DMS 273 (cell line): Measurements from ENCODE around the gene MRPL39.

Experiments used
- DNase-seq: peaks from one replicate; lab custom pipeline; 2025; ENCODE audit not compliant: unreplicated experiment; lab: John Stamatoyannopoulos, UW

MRPL39 gene

DNA sequence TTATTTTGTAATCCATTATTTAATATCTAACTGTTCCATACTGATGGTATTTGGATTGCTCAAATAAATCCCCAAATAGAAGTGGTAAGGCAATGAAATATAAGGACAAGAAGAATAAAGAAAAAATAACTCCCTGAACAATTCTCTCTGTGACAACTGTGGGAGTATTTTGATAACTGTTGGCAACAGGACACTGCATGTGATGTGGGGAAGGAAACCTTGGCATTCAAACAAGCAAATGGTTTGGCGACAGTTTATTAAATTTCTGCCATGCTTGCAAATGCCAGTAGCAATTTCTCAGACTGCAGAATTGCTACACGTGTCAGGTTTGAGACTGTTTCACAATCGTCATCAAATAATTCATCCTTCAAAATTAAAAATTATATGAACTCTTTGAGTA is 8.6 kb upstream of the MRPL39 start:
- no peak for DNase-seq

DNA sequence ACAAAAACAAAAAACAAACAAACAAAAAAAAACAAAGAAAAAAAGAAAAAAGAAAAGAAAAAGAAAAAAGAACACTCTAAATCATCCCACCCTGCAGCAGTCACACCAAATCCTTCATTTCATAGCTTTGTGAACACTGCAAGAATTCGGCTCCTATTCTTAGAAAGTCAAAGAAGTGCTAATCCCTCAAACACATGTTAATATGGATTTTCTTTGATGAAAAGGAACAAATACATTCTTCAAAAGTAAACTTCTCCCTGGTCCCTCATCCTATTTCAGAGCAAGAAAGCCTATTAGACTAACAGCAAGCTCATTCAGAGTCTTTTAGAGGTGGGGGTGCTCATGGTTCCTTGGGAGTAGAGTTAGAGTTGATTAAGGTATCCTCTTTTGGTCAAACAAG is 7.2 kb upstream of the MRPL39 start:
- DNase-seq: no peak

DNA sequence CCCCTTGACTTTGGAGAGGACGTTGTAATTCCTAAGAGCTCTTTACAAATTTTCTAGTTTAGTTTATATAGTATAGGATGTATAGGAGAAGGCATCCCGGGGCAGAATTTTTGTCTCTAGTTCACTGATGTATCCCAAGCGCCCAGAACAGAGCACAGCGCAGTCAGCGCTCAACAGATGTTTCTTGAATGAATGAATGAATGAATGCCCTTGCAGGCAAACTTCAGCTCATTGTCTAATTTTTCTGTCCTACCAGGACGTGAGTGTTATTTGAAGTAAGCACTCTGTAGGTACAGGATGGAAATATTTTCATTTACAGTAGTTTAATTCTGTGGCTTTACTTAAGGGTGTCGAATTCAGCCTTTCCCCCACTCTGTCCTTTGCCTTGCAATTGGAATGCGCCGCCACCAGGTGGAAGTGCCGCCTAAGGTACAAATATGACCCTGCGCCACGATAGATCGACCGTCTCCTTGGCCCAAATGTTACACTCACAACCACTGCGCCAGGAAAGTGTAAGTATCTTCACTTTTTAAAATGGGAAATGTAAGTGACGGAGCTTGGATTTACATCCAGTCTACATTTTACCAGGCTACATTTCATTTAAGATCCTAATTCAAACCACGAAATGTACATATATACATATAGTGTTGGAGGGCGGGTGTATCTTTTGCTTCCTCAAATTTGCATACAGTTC is 910 bp upstream of the MRPL39 start:
- DNase-seq: peak; percentile 91

- no peak for DNase-seq
Observed at GRCh38 chr21:25589887-25590286, 17.4 kb downstream of the MRPL39 start.

DNA sequence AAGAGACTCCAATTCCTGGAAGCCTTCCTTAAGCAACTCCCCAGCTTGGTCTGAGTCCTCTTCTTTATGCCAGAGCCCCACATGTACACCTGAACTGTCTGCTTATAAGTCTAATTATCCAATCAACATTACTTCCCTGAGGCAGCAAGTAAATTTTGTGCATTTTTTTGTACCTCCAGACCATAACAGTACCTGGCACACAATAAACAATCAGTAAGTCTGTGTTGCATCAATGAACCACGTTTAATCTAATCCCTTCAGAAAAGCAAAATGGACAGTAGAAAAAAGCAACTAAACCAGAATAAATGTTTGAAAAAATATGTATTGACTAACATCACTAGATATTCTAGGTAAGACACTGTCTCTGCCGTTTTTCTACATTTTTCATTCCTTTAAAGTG is 20.5 kb downstream of the MRPL39 start:
- DNase-seq: no peak

DNA sequence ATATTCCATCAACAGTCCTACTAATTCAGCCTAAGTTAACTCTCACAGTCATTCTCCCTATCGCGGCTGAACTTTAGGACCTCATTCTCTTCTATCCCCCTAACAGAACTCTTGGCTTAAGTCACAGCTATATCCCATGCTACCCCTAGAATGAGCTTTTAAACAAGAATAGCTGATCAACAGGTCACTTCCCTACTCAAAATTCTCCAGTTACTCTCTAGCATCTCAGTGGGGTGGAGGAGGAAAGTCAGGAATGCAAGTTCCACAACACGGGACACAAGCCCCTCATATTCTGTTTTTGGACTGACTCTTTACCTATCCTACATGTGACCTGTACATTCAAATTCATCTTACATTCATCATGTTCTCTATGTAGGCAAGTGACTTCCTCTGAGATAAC is 21.0 kb downstream of the MRPL39 start:
- no peak for DNase-seq

DNA sequence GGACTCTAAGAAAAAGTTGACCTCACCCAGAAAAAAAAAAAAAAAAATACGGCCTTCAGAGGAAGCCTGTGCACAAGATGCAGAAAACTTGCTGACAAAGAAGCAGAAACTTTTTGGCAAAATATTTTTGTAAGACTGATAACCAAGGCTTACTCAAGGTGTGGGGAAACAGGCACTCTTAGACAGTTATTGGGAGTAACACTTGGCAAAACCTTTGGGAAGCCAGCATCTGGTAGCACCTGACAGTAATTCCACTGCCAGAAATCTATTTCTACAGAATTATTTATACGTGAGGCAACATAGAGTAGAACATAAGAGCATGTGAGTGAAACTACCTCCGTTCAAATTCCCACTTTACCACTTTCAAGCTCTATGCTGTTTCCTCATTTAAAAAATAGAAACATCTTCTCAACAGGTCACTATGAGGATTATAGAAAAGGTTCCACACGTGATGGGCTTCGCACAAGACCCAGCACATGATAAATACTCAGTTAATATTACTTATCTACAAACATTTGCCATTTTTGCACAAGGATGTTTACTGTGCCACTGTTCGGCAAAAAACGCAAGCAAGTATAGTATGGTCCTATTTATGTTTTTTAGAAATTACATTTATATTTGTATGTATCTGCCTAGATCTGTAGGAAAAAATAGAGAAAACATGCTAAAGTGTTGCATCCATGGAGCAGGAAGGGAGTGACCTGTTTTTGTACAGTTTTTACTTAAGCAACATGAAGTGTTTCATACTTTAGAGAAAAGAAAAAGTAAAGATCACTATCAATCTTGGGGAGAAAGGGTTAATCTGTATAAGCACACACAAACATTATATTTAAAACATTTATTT is 22.2 kb downstream of the MRPL39 start:
- DNase-seq: no peak

GRCh38 chr21:25583370-25584130 is 23.7 kb downstream of the MRPL39 start:
- DNase-seq: no peak

DNA sequence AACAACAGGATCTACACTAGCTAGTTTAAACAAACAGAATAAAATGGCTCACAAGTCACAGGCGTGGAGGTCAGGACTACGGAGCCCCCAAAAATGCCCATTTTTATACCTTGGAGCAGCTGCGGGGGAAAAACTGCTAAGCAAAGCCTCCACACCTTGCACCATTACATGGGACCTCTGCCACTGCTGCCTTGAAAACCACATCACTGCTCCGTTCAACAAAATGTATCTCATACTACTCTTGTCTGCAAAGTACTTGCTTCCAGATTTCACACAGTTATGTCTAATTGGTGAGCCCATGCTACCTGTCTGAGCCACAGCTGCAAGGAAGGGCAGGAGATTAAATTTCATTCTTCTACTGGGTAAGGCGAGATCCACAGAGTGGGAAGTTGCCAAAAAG is 24.4 kb downstream of the MRPL39 start:
- no peak for DNase-seq

GRCh38 chr21:25582164-25582790 is 25.0 kb downstream of the MRPL39 start:
- DNase-seq: no peak

- no peak for DNase-seq
Observed at GRCh38 chr21:25581582-25581981, 25.7 kb downstream of the MRPL39 start.

- DNase-seq: no peak
Observed at GRCh38 chr21:25580912-25581260, 26.4 kb downstream of the MRPL39 start.

DNA sequence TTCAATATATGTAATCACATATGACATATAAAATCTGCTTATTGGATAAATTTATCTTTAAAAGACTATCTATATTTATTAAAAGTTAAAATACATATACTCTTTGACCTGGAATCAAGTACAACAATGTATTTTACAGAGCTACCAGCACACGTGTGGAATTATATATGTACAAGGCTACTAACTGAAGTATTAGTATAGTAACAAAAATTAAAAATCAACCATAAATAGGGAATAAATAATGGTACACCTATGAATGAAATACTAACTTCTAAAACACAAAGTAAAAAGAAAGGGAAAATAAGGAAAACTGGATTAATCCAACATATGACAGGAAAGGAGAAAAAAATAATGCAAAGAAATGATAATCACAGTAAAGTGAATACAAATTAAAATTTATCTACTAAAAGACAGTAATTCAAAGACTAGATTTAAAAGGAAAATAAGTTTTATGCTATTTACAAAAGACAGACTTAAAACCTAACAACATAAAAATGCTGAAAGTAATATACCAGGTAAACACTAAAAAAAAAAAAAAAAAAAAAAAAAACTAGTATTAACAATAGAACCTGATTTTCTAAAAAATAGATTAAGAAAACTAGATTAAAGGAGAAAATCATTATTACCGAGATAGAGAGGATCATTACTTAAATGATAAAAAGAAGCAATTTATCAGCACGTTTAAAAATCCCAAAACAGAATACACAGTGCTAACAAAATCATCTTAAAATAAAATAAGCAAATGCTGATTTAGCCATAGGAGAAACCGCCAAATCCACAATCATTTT is 27.9 kb downstream of the MRPL39 start:
- DNase-seq: no peak

DNA sequence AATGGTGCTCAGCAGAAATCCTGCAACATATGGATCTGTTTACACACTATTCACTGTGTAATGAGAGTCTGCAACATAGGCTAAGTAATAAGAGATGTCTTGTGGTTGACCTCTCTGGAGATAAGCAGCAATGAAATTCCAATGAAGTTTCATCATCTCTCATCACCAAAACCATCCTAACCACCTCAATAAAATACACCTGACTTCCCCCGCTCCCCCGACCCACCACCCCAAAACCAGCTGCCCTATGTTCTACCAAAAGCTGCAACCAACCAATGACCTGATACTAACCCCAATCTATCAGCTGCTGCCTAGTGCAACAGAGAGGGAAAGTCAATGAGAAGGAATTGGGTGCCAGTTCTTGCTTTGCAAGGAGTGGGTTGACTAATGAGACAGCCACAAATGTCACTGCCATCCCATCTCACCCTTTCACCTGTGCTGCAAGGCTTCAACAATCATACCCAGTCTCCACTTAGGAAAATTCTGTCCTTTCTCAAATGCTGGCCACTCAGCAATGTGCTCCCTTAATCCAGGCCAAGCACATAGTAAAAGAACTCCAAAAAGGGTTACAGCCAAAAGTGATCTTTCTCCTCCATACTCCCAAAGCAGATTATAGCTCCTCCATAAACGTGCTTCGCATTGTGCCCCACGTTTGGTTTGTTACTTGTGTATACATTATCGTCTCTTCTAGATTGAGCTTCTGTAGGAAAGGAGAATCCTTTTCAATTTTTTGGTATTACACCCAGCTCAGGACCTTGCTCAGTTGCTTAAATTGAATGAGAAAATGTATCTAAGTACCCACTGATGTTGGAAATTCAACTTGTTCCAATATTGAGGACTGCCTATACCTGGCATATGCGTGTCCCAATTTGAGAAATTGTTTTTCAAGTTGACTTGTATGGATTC is 29.0 kb downstream of the MRPL39 start:
- peak; percentile 43 for DNase-seq

- no peak for DNase-seq
Observed at GRCh38 chr21:25577424-25578055, 29.7 kb downstream of the MRPL39 start.

DNA sequence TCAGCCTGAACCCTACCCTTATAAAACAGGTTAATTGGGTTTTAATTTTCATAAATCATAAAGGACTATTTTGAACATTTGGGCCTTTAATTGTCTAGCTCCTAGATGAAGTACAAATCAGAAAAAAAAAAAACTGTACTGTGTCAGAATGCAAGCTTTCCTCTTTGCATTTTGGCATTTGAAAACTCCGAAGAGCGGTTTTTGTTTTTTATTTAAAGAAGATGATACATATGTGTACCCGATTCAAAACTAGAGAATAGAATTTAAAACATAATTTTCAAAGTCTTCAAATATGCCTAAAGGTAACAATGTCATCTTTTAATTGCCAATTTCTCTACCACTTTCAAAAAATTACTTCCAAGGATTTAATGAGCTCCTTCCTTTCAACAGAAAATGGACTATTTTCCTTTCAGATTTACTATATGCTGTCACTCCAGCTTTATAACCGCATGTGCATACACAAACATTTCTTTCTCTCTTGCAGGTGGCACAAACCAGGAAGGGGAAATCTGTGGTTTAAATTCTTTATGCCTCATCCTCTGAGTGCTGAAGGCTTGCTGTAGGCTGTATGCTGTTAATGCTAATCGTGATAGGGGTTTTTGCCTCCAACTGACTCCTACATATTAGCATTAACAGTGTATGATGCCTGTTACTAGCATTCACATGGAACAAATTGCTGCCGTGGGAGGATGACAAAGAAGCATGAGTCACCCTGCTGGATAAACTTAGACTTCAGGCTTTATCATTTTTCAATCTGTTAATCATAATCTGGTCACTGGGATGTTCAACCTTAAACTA is 33.7 kb downstream of the MRPL39 start:
- peak; percentile 41 for DNase-seq

DNA sequence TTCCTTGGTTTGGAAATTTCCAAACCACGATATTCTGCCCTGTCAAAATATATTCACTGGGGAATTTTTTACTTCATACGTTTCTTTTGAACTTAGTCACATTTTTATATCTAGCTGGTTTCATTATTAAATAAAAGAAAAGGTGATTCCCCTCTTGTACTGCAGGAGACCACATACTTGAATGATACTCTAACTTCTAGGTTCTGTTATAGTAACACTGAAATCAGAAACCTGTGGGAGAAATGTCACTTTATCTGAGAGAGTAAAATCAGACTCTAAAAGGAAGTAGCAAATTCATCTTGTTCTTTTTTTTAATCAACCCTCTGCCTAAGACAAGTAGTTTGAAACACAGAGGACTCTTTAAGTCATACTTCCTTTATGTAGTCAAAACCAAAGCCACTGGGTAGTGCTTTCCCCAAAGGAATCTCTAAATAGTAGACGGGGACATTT is 34.4 kb downstream of the MRPL39 start:
- DNase-seq: no peak

DNA sequence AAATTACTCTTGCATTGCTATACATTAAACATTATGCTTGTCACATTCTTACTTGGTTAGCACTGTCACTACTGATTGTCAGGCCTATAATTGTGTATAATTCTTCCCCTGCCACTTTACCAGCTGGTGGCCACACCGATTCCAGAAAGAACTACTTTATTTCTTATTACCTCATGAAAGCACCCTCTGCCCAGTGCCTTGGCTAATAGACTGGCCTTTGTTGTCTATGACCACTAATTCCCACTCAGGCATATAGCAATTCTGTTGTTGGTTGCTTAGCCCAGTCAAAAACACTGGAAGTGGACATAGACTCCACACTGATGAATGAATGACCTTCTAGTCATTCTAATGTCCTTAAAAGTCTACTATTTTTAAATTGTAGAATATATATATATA is 35.6 kb downstream of the MRPL39 start:
- no peak for DNase-seq
